Hematopoietic multipotent progenitor cell treated with erythropoietin and hydrocortisone succinate and interleukin-3 and kit ligand, for 4 days (in vitro differentiated cells): ENCODE data around the gene NIN.

Experiments used
- DNase-seq: peaks from one replicate; pipeline ENCODE4 v3.0.0-alpha.2; 2015

NIN gene

DNA sequence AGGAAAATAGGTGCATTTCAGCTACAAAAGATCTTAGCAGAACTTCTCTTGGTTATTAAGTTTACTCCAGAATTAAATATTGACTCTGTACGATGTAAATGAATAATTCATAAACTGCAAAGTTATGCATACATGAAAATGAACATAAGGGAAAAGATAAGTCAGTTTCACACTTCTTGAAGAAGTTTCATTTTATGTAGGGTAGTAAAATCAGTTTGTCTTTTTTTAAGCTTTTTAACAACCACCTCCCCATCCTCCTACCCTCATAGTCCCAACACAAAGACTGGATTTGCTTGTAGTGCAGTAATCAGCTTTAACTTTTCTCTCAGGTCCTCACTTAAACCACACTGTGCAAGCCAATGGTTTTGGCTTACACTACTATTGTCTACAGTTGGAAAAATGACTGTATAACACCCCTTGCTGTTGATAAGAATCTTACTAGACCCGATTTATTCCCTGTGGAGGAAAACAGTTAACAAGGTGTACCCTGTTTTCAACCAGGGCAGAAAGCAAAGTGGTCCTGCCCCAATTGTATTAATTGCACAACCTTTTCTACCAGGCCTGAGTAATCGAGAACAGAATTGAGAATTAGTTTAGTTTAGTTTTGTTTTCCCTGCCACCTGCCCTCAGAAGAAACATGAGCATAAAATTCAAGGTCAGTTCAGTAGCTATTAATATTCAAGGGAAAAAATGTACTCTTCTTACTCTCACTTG is 44.1 kb downstream of the NIN start:
- no peak for DNase-seq

DNA sequence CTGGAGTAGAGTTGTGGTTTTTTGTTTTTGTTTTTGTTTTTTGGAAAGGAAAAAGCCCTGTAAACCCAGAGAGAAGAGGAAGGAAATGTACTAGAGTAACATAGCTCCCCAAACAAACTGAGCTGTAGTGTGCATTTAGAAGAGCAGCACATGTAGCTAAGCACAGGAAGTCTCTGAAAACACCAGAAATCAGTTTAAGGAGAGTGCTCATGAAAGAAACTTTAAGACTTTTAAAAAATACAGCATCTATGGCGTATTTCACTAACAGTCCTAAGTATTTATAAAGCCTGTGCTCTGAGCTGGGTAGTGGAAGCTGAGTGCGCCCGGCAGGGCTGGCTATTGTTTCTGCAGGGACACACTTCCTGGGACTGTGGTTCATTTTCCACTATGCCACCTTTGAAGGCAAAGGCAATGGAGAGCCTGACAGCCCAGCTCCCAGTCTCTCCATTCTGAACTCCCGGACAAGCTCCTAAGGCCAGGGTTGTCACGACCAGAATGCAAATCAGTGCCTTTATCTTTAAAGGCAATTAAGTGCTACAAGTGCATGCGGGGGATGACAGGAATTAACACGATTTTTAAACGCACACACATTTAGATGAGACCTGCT is 45.4 kb downstream of the NIN start:
- DNase-seq, result peak; percentile 18

DNA sequence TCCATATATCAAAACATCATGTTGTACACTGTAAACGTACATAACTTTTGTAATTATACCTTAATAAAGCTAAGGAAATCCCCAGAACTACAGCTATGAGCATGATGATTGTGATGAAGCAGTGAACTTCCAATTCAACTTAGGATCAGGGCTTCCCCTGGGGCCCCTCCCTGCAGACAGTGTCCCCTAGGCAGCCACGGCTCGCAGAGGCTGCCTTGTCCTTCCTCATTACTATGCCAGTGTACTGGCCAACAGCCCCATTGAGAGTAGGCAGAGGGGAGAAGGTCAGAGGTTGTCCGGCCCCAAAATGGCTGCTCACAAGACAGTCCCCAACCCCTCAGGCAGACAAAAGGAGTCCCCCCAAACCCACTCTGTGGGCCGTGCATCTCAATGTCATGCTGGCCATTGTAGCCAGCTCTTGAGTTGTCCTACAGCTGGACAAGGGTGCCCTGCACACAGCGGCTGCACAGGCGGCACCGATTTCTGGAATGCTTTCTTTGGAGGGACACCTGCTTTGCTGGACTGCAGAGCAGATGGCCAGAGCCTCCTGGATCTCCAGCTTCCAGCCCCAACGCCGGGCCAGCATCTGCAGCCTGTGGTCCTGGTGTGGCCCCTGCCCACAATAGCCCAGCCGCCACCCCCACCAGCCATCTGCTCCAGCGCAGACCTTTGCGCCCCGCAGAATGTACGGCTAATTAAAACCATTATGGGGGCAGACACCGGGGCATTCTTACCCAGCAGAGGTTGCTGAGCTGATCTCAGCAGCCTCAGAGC is 46.1 kb downstream of the NIN start:
- no peak for DNase-seq

DNA sequence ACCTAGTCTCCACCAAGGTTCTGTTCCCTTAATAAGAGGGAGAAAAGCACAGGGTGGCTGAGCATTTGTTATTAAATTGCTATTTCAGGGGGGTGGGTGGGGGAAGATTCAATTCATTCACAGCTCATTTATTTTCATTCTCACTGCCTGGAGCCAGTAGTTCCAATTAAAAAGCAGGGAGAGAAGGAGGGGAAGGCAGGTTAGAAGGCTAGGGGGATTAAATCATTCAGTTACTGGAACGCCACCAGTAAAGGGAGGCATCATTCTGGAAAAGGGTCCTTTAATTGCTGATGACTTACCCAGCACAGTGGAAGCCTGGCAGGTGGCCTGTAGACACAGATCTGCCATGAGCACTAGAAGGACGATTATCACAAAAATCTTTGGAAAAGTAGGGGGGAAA is 47.4 kb downstream of the NIN start:
- no peak for DNase-seq

DNA sequence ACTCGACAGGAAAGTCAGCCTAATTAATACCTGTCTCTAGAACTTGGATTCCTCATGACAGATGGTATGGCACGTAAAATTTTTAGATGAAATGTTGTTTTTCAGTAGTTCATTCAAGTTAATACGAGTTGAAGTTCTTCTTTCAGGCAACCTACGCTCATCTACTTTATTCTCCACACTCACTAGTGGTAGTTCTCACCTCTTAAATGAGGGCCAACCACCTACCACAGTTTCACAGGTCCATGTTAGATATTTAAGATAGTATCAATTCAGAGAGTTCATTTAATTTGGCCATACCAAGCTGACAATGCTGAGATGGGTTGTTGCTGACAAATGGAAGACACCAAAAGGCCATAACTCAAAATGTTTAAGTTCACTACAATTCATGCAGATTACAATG is 50.6 kb downstream of the NIN start:
- no peak for DNase-seq

DNA sequence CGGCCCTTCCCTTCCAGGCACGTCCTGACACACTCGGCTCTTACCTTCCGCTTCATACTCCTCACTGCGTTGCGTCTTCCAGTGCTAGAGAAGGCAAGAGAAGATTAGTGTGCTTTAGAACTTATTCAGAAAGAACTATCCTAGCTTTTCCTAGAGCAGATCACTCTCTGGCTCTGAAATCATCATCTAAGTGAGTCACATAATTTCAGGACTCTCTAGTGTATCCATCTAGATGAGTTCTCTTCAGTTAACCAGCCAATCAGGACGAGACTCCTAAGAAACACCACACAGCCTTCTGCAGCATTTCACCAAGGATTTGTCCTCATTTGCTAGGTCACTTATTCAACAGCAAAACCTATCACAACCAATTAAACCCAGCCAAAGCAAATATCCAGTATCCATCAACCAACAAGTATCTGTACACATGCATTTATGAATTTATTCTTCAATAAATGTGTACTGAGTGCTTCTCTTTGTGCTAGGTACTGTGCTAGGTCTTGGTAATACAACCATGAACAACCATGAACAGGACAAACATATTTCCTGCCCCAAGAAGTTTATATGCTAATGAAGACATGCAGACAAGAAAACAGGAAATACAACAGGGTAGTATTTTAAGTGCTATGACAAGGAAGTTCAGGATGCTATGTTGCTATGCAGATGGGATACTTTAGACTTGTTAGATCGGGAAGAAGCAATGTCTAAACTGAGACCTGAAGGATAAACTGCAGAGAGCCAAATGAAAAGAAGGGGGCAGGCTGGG is 52.1 kb downstream of the NIN start:
- no peak for DNase-seq

DNA sequence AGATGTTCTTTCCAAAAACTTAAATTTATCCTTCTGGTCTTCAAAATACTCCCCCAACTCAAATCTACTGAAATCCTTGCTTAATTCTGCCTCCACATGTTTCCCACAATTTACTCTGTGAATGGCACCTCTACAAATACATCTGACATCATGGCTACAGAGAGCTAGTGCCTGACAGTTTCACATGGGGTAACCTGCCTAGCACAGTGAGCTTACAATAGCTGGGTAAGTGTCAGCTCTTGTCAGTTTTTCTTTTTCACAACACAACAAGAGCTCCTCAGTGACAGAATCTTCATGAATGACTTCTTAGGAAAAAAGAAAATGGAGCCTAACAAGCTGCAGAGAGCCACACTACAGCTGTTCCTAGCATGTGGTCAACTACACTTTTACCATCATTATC is 54.4 kb downstream of the NIN start:
- DNase-seq, result no peak

DNA sequence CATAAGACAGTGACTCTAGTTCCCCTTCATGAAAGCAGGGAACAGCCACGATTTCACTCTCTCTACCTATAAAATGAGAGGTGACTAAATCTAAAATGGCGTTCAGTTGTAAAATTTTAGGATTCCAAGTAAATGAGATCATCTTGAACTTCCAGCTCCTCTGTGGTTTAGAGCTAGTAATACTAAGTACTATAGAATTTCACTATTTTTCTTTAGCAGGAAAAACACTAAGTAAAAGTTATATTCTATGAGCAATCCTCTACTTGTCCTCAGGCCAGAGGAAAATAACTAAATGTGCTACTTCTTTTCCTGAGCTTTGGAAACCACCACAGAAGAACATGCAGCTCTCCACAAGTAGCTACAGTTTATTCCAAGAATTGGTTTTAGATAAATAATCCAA is 55.6 kb downstream of the NIN start:
- no peak for DNase-seq

DNA sequence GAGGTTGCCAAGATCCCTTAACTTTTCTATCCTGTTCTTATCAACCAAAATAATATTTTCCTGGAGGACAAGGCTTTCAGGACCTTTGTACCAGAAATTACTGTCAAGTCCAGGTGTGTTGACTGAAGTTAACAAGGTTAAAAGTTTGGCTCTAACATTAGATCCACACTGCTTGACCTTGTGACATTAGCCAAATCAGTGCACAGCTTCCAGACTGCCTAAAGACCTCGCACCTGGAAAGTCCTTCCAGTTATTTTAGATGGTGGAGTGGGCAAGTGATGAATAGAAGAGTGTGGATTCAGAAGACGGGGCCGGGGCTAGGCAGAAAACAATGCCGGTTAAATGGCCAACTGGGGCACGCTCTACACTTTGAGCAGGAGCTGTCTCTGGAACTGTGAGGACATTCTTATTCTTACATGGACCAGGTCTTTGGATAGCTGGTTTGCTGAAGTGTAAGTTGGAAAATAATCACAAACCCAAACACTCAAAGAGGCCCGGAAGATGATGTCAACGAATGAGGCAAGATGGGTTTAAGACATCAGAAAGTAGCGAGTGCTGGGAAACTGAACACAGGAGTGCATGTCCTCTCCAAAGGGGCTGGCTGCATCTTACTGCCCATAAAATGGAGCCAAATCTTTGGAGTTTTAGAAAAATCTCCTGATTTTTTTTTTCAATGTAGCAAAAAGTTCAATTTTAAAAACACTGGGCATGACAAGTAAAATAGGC is 56.3 kb downstream of the NIN start:
- no peak for DNase-seq

DNA sequence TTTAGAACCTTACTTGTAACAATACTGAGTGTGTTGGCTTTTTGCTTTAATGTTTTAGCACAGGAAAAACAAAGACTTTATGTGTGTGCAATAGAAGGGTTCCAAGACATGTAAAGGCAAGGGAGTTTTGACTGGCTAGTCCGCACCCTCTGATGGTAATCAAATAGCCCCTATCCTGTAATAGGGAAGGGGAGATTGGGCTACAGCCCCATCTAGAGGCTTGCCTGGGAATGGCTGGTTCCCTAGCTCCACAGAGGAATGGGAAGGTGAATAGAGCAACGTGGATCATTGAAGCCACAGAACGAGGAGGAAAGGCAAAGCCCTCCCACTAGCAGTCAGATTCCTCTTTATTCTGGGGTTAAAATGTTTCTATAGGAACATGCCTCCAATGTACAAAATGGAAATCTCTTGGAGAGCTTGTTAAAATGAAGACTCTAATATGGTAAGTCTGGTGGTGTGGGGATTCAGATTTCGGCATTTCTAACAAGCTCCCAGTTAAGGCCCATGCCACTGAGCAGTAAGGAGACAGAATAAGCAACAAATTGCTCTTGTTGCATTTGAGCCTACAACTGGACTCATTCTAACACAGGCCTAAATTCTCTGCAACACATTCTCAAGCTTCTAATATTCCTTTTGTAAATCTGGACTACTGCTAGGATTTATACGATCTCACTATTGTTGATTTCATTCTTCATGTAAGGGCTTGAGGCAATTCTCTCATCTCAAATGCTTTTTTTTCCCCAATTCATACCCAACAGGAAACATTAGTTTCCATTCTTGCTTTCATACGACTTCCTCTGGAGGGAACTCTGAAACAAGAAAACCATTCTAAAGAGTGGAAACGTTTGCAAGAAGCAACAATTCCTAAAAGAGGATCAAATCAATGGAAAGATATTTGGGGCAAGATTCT is 57.1 kb downstream of the NIN start:
- peak; percentile 44 for DNase-seq

DNA sequence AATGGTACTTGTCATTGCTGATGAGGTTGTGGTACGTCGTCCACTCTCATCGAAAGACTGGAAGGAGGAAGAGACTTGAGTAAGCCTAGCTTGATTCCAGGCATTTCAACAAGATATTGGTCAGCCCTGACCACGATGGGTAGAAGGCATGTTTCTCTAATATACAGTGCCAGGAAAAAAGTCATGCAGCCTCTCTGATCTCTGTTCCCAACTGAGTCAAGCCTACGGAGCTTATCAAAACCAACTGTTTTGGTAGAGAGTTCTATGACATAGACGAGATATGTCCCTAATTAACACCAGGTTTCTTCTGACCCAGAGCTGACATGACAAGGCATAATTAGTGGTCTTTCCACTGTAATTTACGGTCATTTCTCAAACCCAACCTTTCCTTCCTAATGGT is 58.5 kb downstream of the NIN start:
- no peak for DNase-seq

DNA sequence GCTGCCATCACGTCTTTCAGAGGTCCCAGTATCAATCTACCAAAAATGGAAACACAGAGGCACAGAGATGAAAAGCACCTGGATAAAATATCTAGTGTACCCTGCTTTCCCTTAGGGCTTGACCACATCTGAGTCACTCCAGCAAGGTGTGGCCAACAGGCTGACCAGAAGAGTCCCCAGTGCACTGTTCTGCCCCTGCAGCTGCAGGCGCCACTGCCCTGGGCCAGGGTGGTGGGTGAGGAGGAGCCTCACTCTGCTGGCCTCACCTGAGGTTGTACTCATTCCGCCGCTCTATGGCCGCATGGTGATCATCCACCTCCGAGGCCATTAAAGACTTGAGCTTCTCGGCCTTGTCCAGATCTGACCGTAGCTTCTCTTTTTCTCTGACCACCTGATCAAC is 60.4 kb downstream of the NIN start:
- no peak for DNase-seq

DNA sequence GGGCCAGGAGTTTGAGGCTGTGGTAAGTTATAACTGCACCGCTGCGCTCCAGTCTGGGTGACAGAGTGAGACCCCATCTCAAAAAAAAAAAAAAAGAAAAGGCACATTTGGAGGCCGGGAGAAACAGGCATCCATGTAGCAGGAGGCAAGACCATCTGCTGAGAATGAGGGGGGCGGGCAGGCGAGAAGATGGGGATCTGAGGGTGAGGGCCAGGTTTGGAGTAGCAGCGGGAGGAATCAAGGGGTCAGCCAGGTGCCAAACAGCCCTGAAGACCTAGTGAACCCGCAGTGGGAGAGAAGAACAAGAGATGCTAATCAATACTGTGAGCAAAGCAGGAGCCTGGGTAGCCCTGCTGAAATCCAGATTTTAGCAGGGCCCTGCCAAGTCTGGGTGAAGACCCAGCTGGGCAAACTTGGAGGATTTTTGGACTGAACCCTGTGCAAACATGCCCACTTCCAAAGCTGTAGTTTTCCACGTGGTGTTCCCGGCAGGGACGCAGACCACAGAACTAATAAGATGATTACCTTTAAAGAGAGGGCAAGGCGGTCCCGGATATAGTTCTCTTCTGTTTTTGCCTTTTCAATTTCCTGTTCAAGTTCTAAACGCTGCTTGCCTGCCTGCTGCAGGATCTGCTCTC is 61.0 kb downstream of the NIN start:
- DNase-seq, result no peak

DNA sequence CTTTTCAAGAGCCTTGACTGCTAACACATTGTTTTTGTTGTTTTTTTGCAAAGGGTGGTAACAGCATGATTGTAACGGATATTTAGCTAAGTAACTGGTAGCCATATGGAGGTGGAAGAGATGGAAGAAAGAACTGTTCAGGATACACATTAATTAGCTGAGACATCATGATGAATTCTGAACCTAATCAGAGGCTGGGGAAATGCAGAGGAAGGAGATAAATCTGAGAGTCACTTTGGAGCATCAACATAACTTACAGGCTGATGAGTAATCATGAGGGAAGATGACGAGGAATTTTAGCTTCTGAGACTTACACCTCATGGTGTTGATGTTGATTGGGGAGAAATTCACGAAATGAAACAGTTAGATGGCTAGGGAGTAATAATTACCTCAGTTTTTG is 62.3 kb downstream of the NIN start:
- no peak for DNase-seq

DNA sequence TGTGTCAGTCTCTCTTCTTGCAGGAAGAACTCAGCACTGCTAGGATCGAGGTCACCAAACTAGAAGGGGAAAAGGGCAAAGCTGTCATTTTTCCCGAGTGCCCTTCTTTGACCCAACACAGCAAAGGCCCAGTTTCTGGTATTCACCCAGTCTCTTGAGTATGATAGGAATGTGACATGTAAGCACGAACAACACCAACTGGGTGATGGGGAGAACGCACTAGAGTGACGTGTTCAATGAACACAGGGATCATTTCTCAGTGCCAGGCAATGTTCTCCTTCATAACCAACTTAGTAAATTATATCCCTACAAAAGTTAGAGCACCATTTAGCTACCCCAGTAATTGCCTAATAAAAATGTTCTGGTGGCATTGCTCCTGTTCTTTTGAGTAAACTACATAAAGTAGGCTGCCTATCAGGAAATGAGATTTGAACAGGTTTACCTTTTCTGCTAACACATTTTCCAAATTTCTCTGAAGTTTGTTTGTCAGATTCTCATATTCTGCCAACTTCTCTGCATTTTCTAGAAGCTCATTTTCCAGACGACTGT is 64.5 kb downstream of the NIN start:
- no peak for DNase-seq

DNA sequence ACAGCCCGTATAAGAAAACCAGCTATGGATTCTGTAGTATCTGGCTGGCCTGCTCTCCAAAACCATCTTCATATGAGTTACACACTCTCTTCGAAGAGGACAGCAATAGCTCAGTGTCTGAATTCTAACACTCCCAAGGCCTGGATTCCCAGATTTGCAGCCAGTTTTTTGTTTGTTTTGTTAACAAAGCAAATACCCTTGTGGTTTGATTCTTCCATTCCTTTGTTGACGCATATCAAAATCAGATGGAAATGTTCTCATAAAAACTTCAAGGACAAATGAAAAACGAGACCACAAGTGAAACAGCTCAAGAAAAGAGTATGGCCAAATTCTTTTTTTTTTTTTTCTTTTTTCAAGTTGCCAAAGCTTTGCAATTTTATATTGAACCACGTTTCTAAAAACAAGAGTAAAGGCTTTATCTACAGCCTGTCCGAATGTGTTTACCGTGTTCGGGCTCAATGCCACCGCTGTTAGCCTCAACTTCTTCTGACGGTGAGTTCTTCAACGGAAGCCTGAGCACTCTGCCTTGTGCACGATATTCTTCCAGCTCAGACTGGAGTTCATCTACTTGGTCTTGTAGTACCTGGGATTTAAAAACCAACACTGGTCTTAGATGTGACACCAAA is 67.5 kb downstream of the NIN start:
- DNase-seq, result no peak

DNA sequence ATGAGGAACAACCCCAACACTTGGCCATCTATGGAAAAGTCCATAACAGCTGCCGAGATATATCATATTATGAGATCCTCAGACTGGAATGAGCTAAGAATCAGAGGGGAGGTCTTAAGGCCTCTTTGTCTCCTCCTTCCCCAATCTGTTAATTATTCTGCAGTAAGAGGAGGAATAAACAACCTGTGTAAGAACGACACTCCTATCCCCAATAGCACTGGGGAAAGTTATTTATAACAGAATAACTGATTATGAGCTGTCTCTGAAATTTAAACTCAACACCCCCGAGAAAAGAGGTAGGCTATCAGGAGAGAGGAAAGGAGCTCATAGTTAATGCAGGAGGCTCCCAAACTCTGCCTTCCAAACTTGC is 68.0 kb downstream of the NIN start:
- DNase-seq, result no peak

DNA sequence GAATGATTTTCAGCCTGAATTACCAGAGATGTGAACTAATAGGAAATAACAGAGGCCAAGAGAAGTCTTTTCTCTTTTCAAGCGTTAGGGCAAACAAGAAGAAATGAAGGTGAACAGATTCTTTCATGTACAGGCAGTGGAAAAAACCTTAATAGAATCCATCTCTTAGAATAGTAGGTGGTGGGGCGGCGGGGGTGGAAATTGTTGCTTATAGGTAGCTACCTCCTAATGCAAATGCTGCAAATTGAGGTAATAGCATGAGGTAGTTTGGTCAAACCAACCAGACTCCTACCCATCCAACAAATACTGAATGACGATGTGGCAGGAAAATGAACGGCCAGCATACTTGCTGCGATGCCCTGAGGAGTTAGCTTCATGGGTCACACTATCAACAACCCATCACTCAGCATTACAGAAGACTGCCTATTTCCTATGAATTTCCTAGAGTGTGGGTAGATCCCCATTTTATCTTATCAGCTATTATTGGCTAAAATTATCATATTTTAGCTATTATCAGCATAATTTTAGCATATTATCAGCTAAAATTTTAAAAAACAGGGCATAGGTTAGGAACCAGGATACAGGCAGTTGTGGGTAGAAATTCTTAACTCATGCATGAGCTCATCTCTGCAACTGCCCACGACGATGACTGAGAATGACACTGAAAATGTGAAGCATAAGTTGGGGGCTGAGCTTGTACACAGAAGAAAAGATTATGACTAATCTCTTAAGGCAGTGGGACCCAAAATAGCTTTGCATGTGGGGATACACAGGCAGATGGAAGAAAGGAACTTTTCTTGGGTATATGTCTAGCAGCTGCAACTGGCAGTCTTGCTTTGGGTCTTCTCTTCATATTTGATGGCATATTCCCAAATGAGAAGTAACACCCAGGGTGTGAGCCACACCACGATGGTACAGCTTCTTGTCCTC is 68.7 kb downstream of the NIN start:
- DNase-seq, result no peak

DNA sequence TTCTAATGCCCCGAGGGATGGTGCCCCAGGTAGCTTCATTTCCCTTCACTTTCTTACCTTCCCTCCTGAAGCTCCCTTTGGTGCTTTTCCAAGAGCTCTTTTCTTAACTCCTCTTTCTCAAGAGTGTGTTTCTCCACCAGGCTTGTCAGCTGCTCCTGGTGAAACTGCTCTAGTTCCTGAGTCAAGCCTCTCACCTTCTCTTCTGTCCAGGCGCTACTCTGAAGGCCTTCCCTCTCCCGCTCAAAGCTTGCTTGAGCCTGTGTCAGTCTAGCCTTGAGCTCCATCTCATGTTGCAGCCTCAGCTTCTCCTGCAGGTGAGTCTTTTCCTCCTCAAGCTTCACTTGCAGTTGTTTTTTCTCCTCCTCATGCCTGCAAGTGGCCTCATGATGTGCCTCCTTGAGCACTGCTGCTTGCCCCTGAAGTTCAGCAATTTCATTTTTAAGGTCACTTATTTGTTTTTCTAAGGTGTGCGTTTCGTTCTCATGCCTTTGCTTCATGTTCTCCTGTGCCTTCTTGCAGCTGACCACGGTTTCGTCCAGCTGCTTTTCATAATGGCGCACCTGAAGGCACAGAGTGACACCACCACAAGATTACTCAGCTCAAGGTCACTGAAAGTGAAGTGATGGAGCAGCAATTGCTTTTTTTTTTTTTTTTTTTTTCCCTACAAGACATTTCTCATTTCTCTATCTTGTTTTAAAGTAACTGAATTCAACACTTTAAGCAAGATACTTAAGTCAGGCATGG is 71.0 kb downstream of the NIN start:
- no peak for DNase-seq
